HEK293 (cell line): ENCODE measurements around the gene RASGRF2.

Experiments
- CTCF ChIP-seq: fragments of 450-650 bp; formaldehyde crosslinking; IDR thresholded peaks from 2 replicates; pipeline ENCODE4 v1.5.1; 2016; ENCODE audit warnings: missing biosample characterization, missing genetic modification characterization
- KLF8 ChIP-seq: fragments of 450-650 bp; formaldehyde crosslinking; IDR thresholded peaks from 2 replicates; pipeline ENCODE4 v1.5.1; 2016; ENCODE audit warnings: missing biosample characterization, missing genetic modification characterization
- PRDM4 ChIP-seq: fragments of 450-650 bp; formaldehyde crosslinking; IDR thresholded peaks from 2 replicates; pipeline ENCODE4 v1.5.1; 2017; ENCODE audit warnings: missing biosample characterization, missing genetic modification characterization
- REPIN1 ChIP-seq: fragments of 450-650 bp; formaldehyde crosslinking; IDR thresholded peaks from 2 replicates; pipeline ENCODE4 v1.5.1; 2017; ENCODE audit warnings: missing biosample characterization, missing genetic modification characterization, low read depth
- SCRT1 ChIP-seq: fragments of 450-650 bp; formaldehyde crosslinking; IDR thresholded peaks from 2 replicates; pipeline ENCODE4 v1.5.1; 2016; ENCODE audit warnings: missing biosample characterization, missing genetic modification characterization, borderline replicate concordance
- SP2 ChIP-seq: fragments of 450-650 bp; formaldehyde crosslinking; IDR thresholded peaks from 2 replicates; pipeline ENCODE4 v1.5.1; 2016; ENCODE audit warnings: missing biosample characterization, missing genetic modification characterization
- TSHZ1 ChIP-seq: fragments of 450-650 bp; formaldehyde crosslinking; IDR thresholded peaks from 2 replicates; pipeline ENCODE4 v1.5.1; 2016; ENCODE audit warnings: missing biosample characterization, missing genetic modification characterization, borderline replicate concordance
- YY2 ChIP-seq: fragments of 450-650 bp; formaldehyde crosslinking; IDR thresholded peaks from 2 replicates; pipeline ENCODE4 v1.5.1; 2016; ENCODE audit warnings: missing biosample characterization, missing genetic modification characterization
- ZBTB17 ChIP-seq: fragments of 450-650 bp; formaldehyde crosslinking; IDR thresholded peaks from 2 replicates; pipeline ENCODE4 v1.5.1; 2016; ENCODE audit warnings: missing biosample characterization, missing genetic modification characterization
- ZBTB8A ChIP-seq: fragments of 450-650 bp; formaldehyde crosslinking; IDR thresholded peaks from 2 replicates; pipeline ENCODE4 v1.5.1; 2016; ENCODE audit warnings: missing biosample characterization, missing genetic modification characterization
- ZFHX2 ChIP-seq: fragments of 450-650 bp; formaldehyde crosslinking; conservative IDR thresholded peaks from 2 replicates; pipeline ENCODE4 v1.5.1; 2016; ENCODE audit warnings: missing biosample characterization, missing genetic modification characterization
- ZFP3 ChIP-seq: fragments of 450-650 bp; formaldehyde crosslinking; IDR thresholded peaks from 2 replicates; pipeline ENCODE4 v1.5.1; 2016; ENCODE audit warnings: low read depth, missing biosample characterization, missing genetic modification characterization
- ZFP37 ChIP-seq: fragments of 450-650 bp; formaldehyde crosslinking; IDR thresholded peaks from 2 replicates; pipeline ENCODE4 v1.5.1; 2016; ENCODE audit warnings: missing biosample characterization, missing genetic modification characterization
- ZNF175 ChIP-seq: fragments of 450-650 bp; formaldehyde crosslinking; IDR thresholded peaks from 2 replicates; pipeline ENCODE4 v1.5.1; 2016; ENCODE audit warnings: missing biosample characterization, missing genetic modification characterization
- ZNF214 ChIP-seq: fragments of 450-650 bp; formaldehyde crosslinking; IDR thresholded peaks from 2 replicates; pipeline ENCODE4 v1.5.1; 2017; ENCODE audit warnings: missing biosample characterization, mild to moderate bottlenecking, missing genetic modification characterization, borderline replicate concordance
- ZNF416 ChIP-seq: fragments of 450-650 bp; formaldehyde crosslinking; IDR thresholded peaks from 2 replicates; pipeline ENCODE4 v1.5.1; 2016; ENCODE audit warnings: missing biosample characterization, missing genetic modification characterization
- ZNF529 ChIP-seq: fragments of 450-650 bp; formaldehyde crosslinking; IDR thresholded peaks from 2 replicates; pipeline ENCODE4 v1.5.1; 2017; ENCODE audit warnings: missing genetic modification characterization, missing biosample characterization; ENCODE audit not compliant: insufficient replicate concordance
- ZNF530 ChIP-seq: fragments of 450-650 bp; formaldehyde crosslinking; IDR thresholded peaks from 2 replicates; pipeline ENCODE4 v1.5.1; 2016; ENCODE audit warnings: low read depth, missing biosample characterization, missing genetic modification characterization
- ZNF555 ChIP-seq: fragments of 450-650 bp; formaldehyde crosslinking; conservative IDR thresholded peaks from 2 replicates; pipeline ENCODE4 v1.5.1; 2017; ENCODE audit warnings: missing biosample characterization, mild to moderate bottlenecking, missing genetic modification characterization, inconsistent platforms
- ZNF585B ChIP-seq: fragments of 450-650 bp; formaldehyde crosslinking; IDR thresholded peaks from 2 replicates; pipeline ENCODE4 v1.5.1; 2016; ENCODE audit warnings: missing biosample characterization, missing genetic modification characterization
- ZNF610 ChIP-seq: fragments of 450-650 bp; formaldehyde crosslinking; IDR thresholded peaks from 2 replicates; pipeline ENCODE4 v1.5.1; 2016; ENCODE audit warnings: missing biosample characterization, missing genetic modification characterization, borderline replicate concordance
- ZNF623 ChIP-seq: fragments of 450-650 bp; formaldehyde crosslinking; IDR thresholded peaks from 2 replicates; pipeline ENCODE4 v1.5.1; 2016; ENCODE audit warnings: missing biosample characterization, missing genetic modification characterization
- ZNF645 ChIP-seq: fragments of 450-650 bp; formaldehyde crosslinking; IDR thresholded peaks from 2 replicates; pipeline ENCODE4; 2016; ENCODE audit warnings: missing biosample characterization, missing genetic modification characterization
- ZNF654 ChIP-seq: fragments of 450-650 bp; formaldehyde crosslinking; IDR thresholded peaks from 2 replicates; pipeline ENCODE4 v1.5.1; 2016; ENCODE audit warnings: low read depth, missing biosample characterization, missing genetic modification characterization
- ZNF660 ChIP-seq: fragments of 450-650 bp; IDR thresholded peaks from 2 replicates; pipeline ENCODE4 v1.5.1; 2018; ENCODE audit warnings: missing biosample characterization, mild to moderate bottlenecking, missing genetic modification characterization
- ZNF76 ChIP-seq: fragments of 450-650 bp; formaldehyde crosslinking; IDR thresholded peaks from 2 replicates; pipeline ENCODE4; 2016; ENCODE audit warnings: low read depth, missing biosample characterization, missing genetic modification characterization, borderline replicate concordance
- ZXDB ChIP-seq: fragments of 450-650 bp; formaldehyde crosslinking; IDR thresholded peaks from 2 replicates; pipeline ENCODE4 v1.5.1; 2016; ENCODE audit warnings: missing biosample characterization, missing genetic modification characterization
- TF ChIP-seq, protein P1 (sequence below): fragments of 450-650 bp; formaldehyde crosslinking; IDR thresholded peaks from 2 replicates; pipeline ENCODE4 v1.5.1; 2016; ENCODE audit warnings: missing biosample characterization, missing genetic modification characterization
- TF ChIP-seq, protein P2 (sequence below): fragments of 450-650 bp; formaldehyde crosslinking; IDR thresholded peaks from 2 replicates; pipeline ENCODE4 v1.5.1; 2016; ENCODE audit warnings: missing biosample characterization, missing genetic modification characterization

Gene RASGRF2

DNA sequence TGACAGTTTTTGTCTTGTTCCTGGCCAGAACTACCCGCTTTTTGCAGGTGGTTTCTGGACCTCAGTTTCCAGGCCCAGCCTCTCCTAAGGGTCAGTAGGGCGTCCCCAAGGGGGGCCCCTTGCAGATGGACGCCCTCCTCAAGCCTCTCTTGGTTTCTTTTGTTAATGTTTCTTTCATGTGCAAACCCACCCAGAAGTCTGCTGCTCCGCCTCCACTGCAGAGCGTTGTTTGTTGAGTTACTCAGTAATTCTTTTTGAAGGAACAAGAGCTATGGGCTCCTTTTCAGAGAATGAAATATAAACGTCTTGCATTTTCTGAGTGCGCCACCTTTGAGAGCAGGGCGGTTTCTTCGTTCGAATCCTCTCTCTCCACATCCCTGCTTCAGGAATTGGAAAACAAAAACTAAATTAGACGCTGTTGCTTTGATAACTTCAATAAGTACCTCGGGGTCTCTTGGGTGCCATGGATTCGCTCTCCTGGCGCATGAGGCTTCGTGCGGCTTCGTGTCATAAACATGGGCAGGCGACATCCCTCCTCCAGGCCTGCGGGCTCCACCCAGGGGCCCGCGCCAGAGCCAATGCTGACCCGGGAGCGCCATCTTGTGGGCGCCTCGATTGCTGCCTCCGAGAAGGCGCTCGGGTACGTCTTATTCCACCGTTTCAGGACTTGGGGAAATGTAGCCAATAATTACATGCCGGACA, 234.6 kb downstream of the RASGRF2 start (continued):
- TF ChIP-seq TSHZ1 (tag by site-specific recombination) (no peak), SP2 (tag by site-specific recombination) (no peak), ZNF529 (no peak), ZNF555 (tag by site-specific recombination) (no peak), ZNF585B (tag by site-specific recombination) (no peak), ZNF76 (tag by site-specific recombination) (no peak), YY2 (tag by site-specific recombination) (no peak), ZNF654 (peak; percentile 97), ZNF214 (no peak), ZXDB (tag by site-specific recombination) (peak; percentile 77), ZBTB17 (tag by site-specific recombination) (peak; percentile 63; the same call in 1 of the 2 replicates), ZNF660 (peak; percentile 46; the same call in 1 of the 2 replicates), ZFP3 (tag by site-specific recombination) (no peak), ZFP37 (tag by site-specific recombination) (no peak), ZNF623 (tag by site-specific recombination) (no peak), REPIN1 (tag by site-specific recombination) (no peak), ZNF610 (tag by site-specific recombination) (no peak), CTCF (tag by site-specific recombination) (peak; percentile 90), ZNF416 (tag by site-specific recombination) (no peak), ZBTB8A (no peak; the same call in 1 of the 2 replicates), SCRT1 (tag by site-specific recombination) (no peak), PRDM4 (tag by site-specific recombination) (no peak), KLF8 (tag by site-specific recombination) (no peak), ZNF530 (tag by site-specific recombination) (no peak), ZNF645 (no peak), ZFHX2 (tag by site-specific recombination) (no peak), ZNF175 (tag by site-specific recombination) (no peak)
- TF ChIP-seq, protein P1, sequence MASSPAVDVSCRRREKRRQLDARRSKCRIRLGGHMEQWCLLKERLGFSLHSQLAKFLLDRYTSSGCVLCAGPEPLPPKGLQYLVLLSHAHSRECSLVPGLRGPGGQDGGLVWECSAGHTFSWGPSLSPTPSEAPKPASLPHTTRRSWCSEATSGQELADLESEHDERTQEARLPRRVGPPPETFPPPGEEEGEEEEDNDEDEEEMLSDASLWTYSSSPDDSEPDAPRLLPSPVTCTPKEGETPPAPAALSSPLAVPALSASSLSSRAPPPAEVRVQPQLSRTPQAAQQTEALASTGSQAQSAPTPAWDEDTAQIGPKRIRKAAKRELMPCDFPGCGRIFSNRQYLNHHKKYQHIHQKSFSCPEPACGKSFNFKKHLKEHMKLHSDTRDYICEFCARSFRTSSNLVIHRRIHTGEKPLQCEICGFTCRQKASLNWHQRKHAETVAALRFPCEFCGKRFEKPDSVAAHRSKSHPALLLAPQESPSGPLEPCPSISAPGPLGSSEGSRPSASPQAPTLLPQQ, result peak; percentile 91
- TF ChIP-seq, protein P2, sequence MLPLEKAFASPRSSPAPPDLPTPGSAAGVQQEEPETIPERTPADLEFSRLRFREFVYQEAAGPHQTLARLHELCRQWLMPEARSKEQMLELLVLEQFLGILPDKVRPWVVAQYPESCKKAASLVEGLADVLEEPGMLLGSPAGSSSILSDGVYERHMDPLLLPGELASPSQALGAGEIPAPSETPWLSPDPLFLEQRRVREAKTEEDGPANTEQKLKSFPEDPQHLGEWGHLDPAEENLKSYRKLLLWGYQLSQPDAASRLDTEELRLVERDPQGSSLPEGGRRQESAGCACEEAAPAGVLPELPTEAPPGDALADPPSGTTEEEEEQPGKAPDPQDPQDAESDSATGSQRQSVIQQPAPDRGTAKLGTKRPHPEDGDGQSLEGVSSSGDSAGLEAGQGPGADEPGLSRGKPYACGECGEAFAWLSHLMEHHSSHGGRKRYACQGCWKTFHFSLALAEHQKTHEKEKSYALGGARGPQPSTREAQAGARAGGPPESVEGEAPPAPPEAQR, result no peak
